Right kidney (tissue), 1 donor: ENCODE measurements around the gene NUP210.

Source experiments
- DNase-seq: peaks from one replicate; pipeline ENCODE4 v3.0.0-alpha.2; 2016

Gene NUP210

GRCh38 chr3:13375464-13375863 is 44.7 kb downstream of the NUP210 start:
- no peak for DNase-seq

- DNase-seq = no peak
These were observed 46.0 kb downstream of the NUP210 start for GRCh38 chr3:13373975-13374586.

- no peak for DNase-seq
These were observed 47.5 kb downstream of the NUP210 start for GRCh38 chr3:13372656-13373055.

GRCh38 chr3:13372126-13372525 is 48.0 kb downstream of the NUP210 start:
- no peak for DNase-seq

GRCh38 chr3:13371100-13372075 is 48.7 kb downstream of the NUP210 start:
- DNase-seq = no peak

- no peak for DNase-seq
These were observed 49.5 kb downstream of the NUP210 start for GRCh38 chr3:13370609-13371008.

- DNase-seq = no peak
These were observed 50.1 kb downstream of the NUP210 start for GRCh38 chr3:13370055-13370454.

GRCh38 chr3:13368834-13369233 is 51.3 kb downstream of the NUP210 start:
- no peak for DNase-seq

- no peak for DNase-seq
These were observed 52.4 kb downstream of the NUP210 start for GRCh38 chr3:13367728-13368127.

- no peak for DNase-seq
These were observed 54.4 kb downstream of the NUP210 start for GRCh38 chr3:13365390-13366379.

- DNase-seq = no peak
These were observed 55.4 kb downstream of the NUP210 start for GRCh38 chr3:13364602-13365271.

GRCh38 chr3:13362551-13362950 is 57.6 kb downstream of the NUP210 start:
- DNase-seq = no peak

GRCh38 chr3:13359916-13360315 is 60.2 kb downstream of the NUP210 start:
- DNase-seq = no peak

GRCh38 chr3:13358643-13359042 is 61.5 kb downstream of the NUP210 start:
- no peak for DNase-seq

GRCh38 chr3:13358051-13358450 is 62.1 kb downstream of the NUP210 start:
- DNase-seq = no peak

- DNase-seq = no peak
These were observed 63.0 kb downstream of the NUP210 start for GRCh38 chr3:13357074-13357473.

- DNase-seq = no peak
These were observed 66.1 kb downstream of the NUP210 start for GRCh38 chr3:13353936-13354542.

GRCh38 chr3:13353506-13353905 is 66.6 kb downstream of the NUP210 start:
- no peak for DNase-seq

- no peak for DNase-seq
These were observed 67.4 kb downstream of the NUP210 start for GRCh38 chr3:13352621-13353131.

GRCh38 chr3:13349823-13350222 is 70.3 kb downstream of the NUP210 start:
- no peak for DNase-seq
